ENCODE measurements around the gene VPS8. TPM values are rescaled to one million over a fixed set of nuclear protein-coding genes. Genes with fewer than 3 reads are reported as not detected.

Gene VPS8
- total RNA-seq, 1 experiment from 2014 or later, result 39.7 TPM

DNA sequence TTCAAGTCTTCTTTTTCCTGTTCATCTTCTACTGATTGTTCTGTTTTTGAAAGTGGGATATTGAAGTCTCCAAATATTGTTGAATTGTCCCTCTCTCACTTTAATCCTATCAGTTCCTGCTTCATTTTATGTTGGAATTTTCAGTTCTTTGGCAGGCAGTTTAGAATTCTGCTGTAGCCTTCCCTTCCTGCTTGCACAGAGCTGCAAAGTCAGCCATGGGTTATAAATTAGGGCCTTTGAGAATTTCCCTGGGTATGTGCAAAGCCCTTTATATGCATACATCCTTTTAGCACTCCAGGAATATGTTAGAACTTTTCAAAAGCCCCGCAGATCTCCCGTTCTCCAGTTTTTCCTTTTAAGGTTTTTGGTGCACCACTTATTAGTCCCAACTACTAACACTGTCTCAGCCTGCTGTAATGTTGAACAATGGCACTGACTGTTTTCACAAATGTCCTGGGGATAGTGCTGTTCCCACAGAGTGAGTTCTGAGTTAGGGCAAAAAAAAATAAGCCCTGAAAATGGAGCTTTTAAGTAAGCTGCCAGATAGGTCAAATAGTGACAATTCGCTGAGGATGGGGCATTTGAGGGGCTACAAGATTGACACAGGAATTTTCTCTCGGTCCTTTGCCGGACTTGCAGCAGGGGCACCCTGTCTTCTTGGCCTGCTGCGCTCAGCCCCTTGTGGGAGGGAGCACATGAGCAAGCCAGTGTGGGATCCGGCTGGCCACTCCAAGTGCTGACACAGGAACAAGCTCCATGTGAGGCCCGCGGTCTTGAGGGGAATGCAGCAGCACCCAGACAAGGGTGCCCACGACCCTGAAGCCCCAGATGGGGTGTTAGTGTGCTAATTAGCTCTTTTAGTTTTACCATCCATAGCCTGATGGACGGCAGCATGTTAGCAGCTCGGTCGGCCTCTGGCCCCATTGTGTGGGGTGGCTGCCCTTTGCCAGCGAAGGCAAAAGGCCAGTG, 96.0 kb downstream of the VPS8 start:
- H2BK15ac ChIP-seq (ENCODE audit: low read depth, low read length), result no peak overlapping the region
- no peaks in the 10 kb centered on the region for H3K79me2 ChIP-seq (ENCODE audit: insufficient read depth, low read length)
- peaks cover 19 to 23% (median 23%) of the 10 kb centered on the region in 3 experiments for H3K36me3 Mint-ChIP-seq (ENCODE audit: insufficient read depth in 1 of 3, low read depth in 3 of 3)
- no peaks in the 10 kb centered on the region for H3K27me3 Mint-ChIP-seq (ENCODE audit: low read depth)
- H3K14ac ChIP-seq (ENCODE audit: insufficient read depth, low read length), result peak overlapping the region; percentile 12; the same call in 1 of the 2 replicates
- peak overlapping the region; percentile 6 for H2BK5ac ChIP-seq (ENCODE audit: insufficient read length, low read length)
- H2BK20ac ChIP-seq (ENCODE audit: low read depth, low read length, poor library complexity, severe bottlenecking), result peak overlapping the region; percentile 90
- H3K23ac ChIP-seq (ENCODE audit: insufficient read length, low read depth, low read length), result no peak overlapping the region
- no peak overlapping the region for H2BK120ac ChIP-seq (ENCODE audit: low read depth, low read length, poor library complexity, severe bottlenecking)
- H3K9ac ChIP-seq (ENCODE audit: extremely low read depth, insufficient read length, low read length), result peak overlapping the region; percentile 17
- no peaks in the 10 kb centered on the region for H3K27me3 ChIP-seq (ENCODE audit: insufficient read depth, low read length)
- H3K23me2 ChIP-seq (ENCODE audit: insufficient read length, low read depth, low read length, poor library complexity, severe bottlenecking), result no peaks in the 10 kb centered on the region
- H2BK12ac ChIP-seq (ENCODE audit: insufficient read length, low read depth, low read length), result no peak overlapping the region
- peak overlapping the region; percentile 77 to 98 (median 90) for H3K27ac Mint-ChIP-seq
- peak overlapping the region; percentile 66 for H3K27ac ChIP-seq (ENCODE audit: insufficient read length, low read depth, low read length)
- H3K79me1 ChIP-seq (ENCODE audit: insufficient read depth, low read depth, low read length, poor library complexity, severe bottlenecking), result no peaks in the 10 kb centered on the region
- H4K8ac ChIP-seq (replicated peaks; ENCODE audit: insufficient read length, low read depth, low read length), result no peak overlapping the region
- no peak overlapping the region for H3K4me2 ChIP-seq (ENCODE audit: insufficient read depth, insufficient read length, low read length)
- no CpG with 5 or more reads among the region's 14 CpGs for WGBS (ENCODE audit: extremely low coverage, insufficient read length, low lambda C conversion rate)
- no peak overlapping the region for H3T11ph ChIP-seq (ENCODE audit: low read length)
- H2AFZ ChIP-seq (ENCODE audit: low read length), result no peak overlapping the region
- H3K4me3 Mint-ChIP-seq, result peak overlapping the region in 1 of 2 experiments; percentile 0; a peak in 1 of 5 replicates
- H3K4ac ChIP-seq (ENCODE audit: low read depth, low read length), result no peak overlapping the region; the same call in 1 of the 2 replicates
- H3K4me1 Mint-ChIP-seq, result peaks cover 69 to 70% of the 10 kb centered on the region in 2 experiments
- H4K91ac ChIP-seq (ENCODE audit: insufficient read length, low read depth, low read length), result peak overlapping the region; percentile 18
- DNase-seq, result peak; percentile 56
- no peak overlapping the region for H3K18ac ChIP-seq (ENCODE audit: insufficient read length, low read depth, low read length)
- H2AK5ac ChIP-seq (ENCODE audit: insufficient read length, low read length), result peak overlapping the region; percentile 52
- H3K9me3 Mint-ChIP-seq, result peaks cover 17 to 18% of the 10 kb centered on the region in 2 experiments
- no peaks in the 10 kb centered on the region for H4K20me1 ChIP-seq (ENCODE audit: control insufficient read depth, insufficient read depth, insufficient read length)
- TF ChIP-seq, protein P1, sequence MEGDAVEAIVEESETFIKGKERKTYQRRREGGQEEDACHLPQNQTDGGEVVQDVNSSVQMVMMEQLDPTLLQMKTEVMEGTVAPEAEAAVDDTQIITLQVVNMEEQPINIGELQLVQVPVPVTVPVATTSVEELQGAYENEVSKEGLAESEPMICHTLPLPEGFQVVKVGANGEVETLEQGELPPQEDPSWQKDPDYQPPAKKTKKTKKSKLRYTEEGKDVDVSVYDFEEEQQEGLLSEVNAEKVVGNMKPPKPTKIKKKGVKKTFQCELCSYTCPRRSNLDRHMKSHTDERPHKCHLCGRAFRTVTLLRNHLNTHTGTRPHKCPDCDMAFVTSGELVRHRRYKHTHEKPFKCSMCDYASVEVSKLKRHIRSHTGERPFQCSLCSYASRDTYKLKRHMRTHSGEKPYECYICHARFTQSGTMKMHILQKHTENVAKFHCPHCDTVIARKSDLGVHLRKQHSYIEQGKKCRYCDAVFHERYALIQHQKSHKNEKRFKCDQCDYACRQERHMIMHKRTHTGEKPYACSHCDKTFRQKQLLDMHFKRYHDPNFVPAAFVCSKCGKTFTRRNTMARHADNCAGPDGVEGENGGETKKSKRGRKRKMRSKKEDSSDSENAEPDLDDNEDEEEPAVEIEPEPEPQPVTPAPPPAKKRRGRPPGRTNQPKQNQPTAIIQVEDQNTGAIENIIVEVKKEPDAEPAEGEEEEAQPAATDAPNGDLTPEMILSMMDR (conservative IDR thresholded peaks at IDR 0.05), result no peak
- no peak overlapping the region for H3K56ac ChIP-seq (ENCODE audit: insufficient read length, low read depth, low read length)
- peak overlapping the region; percentile 36 for H4K5ac ChIP-seq (ENCODE audit: insufficient read length, low read depth, low read length)
- peaks cover 33% of the 10 kb centered on the region; the same call in 1 of the 2 replicates for H3K4me1 ChIP-seq (ENCODE audit: insufficient read depth, low read length)
- no peaks in the 10 kb centered on the region for H3K9me3 ChIP-seq (ENCODE audit: control insufficient read depth, low read depth, low read length)
